HG02759 (cell line): ENCODE measurements around the gene ZNF516.
"Not testable (repeated sequence)": the region's sequence is repeated elsewhere in the genome, so short reads cannot be mapped to it uniquely, and the experiment has no call there.

Experiments
- ATAC-seq: cut with Tn5 transposase; IDR thresholded peaks from one replicate; pipeline ENCODE4 v1.9.1; 2021; ENCODE audit warnings: mild to moderate bottlenecking, moderate library complexity; ENCODE audit not compliant: unreplicated experiment

ZNF516 gene

DNA sequence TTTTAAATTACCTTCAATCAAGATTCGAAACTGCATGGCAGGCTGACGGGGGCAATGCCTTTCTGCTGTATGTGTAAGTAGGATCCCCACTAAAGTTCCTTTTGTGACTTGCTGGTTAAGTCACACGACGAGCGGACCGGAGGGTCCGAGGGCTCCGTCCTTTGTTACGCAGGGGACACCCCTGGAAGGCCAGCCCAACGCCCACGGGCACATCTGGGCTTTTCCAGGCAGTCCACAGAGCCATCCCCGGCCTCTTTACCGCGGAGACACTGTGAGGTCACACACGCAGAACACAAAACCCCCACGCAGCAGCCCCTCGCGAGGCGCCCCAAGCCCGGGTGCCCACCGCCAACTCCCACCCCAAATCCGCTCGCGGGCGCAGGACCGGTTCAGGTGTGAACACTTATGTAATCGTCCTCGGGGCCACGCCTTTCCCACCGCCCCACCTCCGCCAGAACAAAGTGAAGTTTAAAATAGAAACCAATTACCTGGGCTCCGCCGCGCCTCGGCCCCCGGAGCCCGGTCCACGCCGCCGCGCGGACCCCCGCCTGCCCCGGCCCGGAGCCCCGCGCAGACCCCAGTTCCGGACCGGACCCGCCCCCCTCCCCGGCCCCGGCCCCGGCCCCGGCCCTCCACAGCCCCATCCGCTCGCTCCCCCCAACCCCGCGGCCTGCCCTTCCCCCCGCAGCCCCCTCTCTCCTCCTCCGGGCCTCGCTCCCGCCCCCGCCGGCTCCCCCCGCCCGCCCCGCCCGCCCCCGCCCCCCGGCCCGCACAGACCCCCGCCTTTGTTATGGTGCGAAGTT is 4.2 kb downstream of the ZNF516 start:
- ATAC-seq, result no peak

DNA sequence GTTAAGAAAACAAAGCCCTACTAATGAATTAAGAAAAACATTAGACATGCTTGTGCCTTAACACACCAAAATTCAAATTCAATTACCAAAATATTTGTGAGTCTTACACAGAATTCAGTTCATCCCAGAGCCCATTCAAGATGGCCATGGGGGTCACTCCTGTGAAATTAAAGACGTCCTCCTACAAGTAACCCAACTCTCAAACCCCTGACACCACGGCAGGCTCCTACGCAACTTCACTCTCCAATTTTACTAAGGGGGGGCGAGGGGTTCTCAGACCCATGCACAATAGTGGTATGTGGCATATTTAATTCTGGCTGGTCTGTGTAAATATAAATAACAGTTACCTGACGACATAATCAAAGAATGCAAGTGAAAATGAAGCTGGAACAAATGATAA is 5.0 kb downstream of the ZNF516 start:
- ATAC-seq, result no peak

DNA sequence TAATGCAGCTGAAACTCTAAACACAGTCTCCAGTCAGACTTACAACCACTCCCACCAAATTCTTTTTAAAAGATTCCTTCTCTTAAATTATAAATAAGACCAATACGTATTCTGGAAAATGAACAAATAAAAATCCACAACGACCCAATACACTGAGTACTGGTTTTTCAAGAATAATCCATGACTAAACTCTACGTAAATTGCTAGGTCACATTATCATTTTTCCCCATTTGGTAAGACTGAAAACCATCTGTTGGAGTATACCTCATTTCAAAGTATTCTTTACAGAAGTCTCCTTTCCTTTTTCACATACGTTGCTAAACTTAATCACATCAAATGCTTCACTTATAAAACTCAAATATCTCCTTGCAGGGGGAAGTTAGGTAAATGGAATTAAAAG is 6.0 kb downstream of the ZNF516 start:
- ATAC-seq, result no peak

DNA sequence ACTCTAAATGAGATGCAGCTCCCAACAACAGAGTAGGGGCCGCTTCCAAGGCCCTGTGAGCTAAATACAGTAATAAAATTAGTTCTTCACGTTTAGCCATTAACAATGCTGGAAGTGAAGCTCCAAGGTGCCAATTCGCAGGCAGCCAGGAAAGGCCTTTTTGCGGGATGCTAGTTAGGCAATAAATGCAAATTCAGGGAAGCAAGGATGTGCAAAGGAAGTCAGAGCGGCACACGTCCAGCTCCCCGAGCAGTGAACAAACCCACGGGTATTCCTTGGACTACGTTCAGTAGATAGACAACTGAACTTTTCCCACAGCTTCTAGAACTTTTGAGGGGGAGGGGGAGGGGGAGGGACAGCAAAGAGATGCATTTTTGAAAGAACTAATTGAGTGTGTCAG is 6.9 kb downstream of the ZNF516 start:
- ATAC-seq, result no peak

DNA sequence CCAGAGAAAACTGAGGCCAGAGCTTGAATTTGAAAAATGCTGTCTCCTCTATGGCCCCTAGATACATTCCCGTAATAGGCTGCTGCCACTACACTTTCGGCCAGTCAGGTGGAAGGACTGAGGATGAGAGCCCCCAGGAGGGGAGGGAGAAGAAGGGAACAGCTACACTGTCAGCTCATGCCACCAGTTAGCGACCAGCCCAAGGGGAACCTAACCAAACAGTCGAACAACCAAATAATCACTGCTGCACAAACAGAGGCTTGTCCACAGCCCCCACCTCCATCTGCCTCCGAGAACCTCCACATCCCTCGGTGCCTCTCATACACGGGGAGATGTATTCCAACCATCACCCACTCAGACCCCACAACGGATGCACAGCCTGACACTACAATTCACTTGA is 7.3 kb downstream of the ZNF516 start:
- no peak for ATAC-seq

DNA sequence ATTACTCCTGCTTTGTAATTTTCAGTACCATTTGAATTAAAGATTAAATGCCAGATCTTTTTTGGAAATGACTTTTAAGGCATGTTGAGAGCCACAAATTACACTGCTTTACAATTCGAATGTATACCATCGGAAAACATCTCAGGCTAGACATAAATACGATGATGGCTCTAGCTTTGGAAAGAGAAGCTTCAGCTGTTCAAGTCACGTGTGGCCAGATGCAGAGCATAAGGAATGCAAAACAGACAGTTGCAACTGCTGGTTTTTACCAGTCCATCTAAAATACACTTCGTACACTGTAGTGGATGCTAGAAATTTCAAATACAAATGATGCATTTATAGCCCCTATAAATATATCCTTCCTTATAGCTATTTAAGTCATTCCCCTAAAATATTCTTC is 8.0 kb downstream of the ZNF516 start:
- ATAC-seq, result no peak

DNA sequence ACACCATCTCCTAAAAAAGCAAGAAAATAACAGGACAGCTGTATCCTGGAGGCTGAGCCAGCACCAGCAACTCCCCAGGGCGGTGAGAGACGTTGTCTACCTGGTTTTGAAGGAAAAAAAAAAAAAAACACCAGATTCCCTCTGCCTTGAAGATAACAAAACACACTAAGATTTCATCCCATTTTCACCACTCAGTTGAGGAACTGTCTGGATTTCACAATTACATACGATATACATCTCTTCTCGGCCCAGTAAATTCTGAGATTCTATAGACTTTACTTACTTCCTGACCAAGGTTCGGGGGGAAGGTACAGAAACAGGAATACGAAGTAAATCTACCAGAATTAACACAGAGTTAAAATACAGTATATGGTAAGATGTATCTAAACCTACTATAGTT is 8.5 kb downstream of the ZNF516 start:
- no peak for ATAC-seq

DNA sequence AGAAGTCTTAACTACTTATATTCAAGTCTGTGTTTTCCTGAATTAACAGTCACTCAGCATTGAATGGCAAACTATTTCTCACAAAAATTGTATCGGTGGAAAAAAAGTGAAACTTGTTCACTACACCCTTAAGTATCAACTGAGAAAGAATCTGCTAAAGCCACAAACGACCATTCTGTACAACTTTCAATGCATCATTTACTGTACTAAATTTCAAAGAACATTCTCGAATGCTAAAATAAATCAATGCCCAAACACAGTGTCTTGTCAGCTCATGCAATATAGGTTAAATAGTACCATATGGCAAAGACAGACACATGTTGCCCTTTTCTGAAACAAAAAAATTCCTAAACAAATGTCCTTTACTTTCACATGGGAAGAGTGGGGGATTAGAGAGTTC is 9.0 kb downstream of the ZNF516 start:
- no peak for ATAC-seq

DNA sequence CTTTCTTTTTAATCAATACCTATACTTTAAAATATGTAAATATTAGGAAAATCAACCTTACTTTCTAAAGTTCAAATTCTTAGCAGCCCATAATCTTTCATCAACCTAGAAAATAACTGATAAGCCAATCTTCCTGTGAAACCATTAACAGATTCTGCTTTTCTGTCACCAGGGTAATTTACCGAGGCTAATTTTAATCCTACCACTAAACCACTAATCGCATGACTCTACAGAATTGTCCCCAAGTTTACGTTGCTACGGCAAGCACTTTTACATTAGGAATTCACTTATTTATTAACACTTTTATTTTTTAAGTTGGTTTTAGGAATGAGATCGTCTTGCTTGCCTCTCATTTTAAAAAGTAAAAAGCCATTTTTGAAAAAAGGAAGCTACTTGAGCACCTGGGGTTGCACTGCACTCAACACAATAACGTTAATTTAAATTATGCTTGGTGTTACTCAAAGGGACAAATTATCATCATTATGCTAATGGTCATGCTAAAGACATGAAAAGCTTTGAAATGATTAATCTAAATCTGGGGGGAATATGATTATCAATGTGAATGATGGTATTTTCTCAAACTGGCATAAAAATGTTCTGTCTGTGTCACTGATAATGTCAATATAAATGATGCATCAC is 10.2 kb downstream of the ZNF516 start:
- ATAC-seq, result peak; percentile 80

DNA sequence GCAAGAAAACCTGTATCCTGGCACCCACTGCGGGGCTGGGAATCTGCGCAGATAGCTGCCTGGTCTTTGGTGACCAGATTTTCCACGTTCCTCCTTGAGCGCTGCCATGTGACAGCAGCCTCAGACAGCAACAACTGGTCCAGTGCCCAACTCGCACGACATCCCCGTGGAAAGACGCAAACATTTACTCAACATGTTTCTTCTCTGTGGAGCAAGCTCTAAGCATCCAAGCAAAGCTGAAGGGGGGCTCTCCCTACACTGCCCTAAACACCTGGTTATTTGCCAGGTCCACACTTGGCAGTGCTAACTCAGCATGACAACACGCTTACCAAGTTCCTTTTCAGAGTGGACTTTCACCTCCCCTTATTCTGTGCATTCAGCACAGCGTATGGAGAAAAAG is 11.3 kb downstream of the ZNF516 start:
- ATAC-seq, result no peak

DNA sequence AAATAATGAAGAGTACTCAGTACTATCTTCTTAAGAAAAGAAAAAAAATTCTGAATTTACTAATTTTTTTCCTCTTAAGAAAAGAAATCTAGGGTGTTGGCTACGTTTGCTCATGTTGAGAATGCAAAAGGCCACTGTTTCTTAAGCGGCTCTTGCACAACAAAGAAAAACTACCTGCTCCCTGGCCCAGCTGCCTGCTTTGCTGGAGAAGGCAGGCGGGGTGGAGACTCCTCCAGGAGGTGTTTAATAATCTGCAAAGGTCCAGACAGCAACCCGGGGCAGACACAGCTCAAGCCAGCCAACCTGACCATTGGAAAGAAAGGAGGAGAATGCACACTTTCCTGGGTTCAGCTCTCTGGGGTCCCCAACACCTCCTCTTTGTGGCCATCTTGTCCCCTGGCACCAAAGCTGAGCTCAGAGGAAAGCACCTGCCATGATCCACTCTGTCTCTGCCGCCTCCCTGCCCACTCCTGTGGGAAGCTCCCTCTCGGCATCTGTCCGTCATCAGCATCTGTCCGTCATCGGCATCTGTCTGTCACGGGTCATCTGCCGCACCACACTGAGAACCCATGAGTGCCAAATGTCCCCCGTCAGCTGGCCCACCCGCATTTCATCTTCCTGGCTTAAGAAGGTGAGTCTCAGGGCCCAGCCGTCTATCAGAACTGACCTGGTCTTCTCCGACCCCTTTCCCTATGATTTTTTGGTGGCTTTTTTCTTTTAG is 11.9 kb downstream of the ZNF516 start:
- ATAC-seq, result no peak

DNA sequence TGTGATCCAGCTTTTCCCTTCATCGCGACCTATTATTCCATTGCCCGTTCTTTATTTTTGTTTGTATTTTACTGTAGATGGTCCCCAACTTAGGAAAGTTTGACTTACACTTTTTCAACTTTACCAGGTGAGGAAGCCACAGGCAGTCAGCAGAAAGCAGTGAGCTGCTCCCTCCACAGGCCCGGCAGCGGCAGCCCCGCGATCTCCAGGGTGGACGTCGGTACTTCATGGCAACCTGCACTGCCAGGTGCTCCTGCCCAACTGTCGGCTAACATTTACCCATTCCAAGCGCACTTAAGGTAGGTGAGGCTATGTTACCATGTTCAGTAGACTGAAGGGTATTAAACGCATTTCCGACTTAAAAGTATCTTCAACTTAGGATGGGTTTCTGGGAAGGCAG is 12.8 kb downstream of the ZNF516 start:
- ATAC-seq, result no peak

DNA sequence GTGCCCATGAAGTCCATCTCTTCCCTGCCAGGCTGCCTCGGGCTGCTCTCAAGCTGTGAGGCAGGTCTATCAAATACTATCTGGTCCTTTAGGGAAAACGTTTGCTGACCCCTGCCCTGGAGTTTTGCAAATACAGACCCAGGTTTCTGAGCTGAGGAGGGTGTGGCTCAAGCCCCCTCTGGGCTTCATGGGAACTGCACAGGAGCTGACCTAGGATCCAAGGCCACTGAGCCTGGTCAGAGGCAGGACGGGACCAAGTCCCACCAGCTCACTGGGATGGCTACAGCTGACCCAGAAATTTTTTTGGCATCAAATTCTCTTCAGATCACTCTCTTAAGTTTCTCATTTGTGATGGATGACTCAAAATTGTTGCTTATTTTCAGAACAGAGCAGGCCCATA is 14.1 kb downstream of the ZNF516 start:
- ATAC-seq, result no peak

DNA sequence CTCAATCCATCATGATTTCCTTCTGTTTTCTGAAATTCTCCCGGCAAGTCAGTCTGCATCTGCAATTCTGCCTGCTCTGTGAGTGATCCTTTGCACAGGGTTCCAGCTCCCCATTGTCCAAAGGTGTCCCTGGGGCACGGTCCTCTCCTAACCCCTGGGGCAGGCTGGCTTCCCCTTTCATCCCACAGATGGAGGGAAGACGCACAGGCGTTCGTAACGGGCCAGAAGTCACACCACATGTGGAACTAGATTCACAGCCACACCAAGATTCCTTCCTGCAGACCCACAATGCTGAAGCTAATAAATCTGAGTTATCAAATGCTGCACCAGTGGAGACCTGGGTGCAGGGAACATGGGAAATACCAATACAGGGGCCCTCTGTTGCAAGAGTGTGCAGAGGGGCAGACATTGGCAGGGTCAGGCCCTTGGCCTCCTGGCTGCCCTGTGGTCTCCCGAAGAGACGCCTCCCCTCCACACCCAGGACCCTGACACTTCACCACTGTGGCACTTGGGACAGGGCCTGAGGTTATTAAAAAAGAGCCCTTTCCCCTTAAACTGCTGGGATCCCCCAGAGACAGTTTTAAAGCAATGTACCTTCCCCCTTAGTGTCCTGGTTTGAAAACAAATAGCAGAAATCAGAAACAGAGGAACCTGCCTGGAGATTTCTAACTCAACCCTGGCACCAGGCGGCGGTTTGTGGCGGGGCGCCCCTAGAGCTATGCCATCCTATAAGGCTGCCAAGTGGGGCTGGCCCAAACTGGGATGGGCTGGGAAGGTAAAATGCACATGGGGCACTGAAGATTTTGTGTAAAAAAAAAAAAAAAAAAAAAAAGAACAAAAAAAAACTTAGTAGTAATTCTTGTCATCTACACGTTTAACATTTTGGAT is 15.4 kb downstream of the ZNF516 start:
- no peak for ATAC-seq

DNA sequence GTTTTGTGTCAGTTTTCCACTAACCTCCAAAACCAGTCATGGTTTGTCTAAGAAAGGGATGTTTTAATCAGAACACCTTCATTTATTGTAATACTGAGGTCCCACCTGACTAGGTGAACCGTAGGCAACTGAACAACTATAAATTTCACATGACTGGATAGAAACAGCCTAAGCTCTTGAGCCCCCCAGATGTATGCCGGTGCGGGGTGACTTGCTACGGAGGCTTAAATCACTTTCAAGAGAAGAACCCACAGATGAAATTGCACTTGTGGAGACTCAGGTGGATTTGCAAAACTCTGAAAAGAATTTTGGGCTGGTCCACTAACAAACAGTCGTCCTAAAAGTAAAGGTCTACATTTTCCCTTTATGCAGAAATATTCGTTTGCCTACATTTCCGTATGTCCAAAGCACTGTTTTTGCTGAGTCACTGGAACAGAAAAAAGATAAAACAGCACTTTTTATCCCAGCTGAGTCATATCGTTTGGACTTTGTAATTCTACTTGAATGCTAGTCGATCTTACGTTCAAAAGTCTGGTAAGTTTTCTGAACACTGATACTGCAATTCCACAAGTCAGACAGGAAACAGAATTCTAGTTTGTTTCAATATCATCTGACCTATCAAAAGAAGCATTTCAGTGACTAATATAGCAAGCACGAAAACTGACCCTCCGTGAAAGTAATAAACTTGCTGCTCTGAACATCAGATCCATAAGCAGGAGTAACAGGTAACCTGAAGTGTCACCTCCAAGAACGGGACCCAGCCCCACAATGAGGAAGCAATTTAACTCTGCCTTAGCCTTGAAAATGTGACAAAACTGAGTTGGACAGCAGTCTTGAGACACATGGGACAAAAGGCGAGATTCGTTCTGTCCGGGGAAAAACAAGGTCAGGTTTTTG is 18.1 kb downstream of the ZNF516 start:
- ATAC-seq, result peak; percentile 81

DNA sequence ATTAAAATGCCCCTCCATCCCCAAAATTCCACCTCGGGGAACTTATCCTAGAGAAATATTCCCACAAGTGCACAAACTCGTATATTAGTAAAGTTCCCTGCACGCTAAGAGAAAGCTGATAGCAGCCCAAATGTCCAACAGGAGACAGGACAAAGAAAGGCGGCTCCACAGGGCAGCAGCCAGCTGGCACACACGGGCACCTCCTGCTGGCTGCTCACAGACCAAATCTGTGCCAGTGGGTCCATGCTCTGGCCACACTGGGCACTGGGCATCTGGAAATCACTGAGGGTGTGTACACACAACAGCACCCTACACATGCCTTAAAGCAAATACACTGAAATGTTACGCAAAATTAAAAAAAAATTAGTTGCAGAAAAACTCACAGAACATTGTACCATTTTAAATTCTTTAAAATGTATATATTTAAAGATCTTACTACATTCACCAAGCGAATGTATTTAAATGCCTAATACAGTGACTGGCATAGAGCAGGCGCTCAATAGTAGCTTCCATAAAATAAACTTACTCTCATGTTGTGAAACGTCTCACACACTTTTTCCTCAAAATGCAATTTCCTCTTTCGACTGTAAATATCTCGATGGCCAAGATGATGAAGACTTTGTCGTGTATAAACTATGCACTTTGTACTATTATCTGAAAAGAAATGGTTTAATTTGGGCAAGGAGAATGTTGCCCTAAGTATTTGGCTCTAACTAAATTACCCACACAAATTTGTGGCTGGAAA is 19.4 kb downstream of the ZNF516 start:
- no peak for ATAC-seq

DNA sequence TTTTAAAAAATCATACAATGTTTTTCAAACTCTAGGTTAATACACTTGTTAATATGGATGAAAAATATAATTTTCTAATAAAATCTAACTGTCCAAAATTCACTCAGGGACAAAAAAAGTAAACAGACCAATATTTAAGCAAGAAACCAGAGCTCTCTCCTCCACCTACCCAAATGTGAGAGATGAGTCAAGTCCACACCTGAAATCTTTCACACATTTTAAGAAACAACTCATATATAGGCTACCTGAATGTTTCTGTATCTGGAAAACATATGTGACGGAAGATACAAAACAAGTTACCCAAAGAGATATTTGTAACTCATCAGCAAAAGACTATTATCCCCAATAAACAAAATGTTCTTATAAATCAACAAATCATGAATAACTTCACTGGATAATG is 20.2 kb downstream of the ZNF516 start:
- no peak for ATAC-seq

DNA sequence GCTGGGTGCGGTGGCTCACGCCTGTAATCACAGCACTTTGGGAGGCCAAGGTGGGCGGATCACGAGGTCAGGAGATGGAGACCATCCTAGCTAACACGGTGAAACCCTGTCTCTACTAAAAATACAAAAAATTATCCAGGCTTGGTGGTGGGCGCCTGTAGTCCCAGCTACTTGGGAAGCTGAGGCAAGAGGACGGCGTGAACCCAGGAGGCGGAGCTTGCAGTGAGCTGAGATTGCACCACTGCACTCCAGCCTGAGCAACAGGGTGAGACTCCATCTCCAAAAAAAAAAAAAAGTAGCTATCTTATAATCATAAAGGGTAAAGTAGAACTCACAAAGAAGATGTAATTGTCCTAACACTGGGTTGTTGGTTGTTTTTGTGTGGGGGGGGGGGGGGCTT is 21.5 kb downstream of the ZNF516 start:
- not testable (repeated sequence) for ATAC-seq

DNA sequence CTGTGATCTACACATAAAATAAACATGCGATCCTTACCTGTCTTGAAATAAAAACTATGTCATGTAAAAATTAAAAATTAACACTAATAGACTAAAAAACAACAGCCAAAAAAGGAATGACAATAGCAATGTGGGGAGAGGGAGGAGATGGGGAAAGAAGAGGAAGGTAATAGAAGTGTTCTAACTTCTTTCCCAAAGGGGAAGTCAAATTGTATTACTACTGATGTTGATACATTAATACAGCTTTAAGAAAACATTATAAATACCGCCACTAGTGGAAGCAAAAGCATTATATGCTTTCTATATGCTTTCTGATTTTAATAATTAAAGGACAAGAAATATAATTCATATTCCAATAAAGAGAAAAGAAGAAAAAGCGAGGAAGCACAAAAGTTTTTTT is 22.2 kb downstream of the ZNF516 start:
- ATAC-seq, result no peak
